Epithelial cell of esophagus (primary cell): Measurements from ENCODE around the gene CDYL.

Source experiments
- DNase-seq: peaks from one replicate; pipeline ENCODE4 v3.0.0; 2010; ENCODE audit warnings: low read depth
- H3K4me3 ChIP-seq: 2 replicates; pipeline ENCODE4 v1.5.1; 2011; ENCODE audit warnings: mild to moderate bottlenecking, low read length, control low read depth
- TF ChIP-seq, protein P1 (sequence below): IDR thresholded peaks from 2 replicates; pipeline ENCODE4 v1.5.1; 2011; ENCODE audit warnings: low read depth, mild to moderate bottlenecking, low read length, control low read depth, inconsistent platforms; ENCODE audit not compliant: insufficient read depth; ENCODE audit errors: missing control alignments

Gene CDYL

DNA sequence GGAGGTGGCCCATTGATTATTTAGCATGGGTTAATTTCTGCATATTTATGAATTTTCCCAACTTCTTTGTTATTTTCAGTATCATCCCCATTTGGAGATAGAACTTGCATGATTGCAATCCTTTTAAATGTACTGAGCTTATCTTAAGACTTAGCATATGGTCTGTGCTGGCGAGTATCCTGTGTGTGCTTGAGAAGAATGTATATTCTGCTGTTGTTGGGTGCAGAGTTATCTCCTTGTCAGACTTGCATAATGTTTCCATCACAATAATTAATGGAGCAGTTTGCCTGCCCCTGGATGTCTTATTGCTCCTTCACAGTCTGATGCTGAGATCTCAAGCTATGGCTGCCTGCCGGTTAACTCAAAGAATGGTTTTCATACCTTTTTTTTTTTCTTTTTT lies 112.6 kb downstream of the CDYL start:
- TF ChIP-seq, protein P1, sequence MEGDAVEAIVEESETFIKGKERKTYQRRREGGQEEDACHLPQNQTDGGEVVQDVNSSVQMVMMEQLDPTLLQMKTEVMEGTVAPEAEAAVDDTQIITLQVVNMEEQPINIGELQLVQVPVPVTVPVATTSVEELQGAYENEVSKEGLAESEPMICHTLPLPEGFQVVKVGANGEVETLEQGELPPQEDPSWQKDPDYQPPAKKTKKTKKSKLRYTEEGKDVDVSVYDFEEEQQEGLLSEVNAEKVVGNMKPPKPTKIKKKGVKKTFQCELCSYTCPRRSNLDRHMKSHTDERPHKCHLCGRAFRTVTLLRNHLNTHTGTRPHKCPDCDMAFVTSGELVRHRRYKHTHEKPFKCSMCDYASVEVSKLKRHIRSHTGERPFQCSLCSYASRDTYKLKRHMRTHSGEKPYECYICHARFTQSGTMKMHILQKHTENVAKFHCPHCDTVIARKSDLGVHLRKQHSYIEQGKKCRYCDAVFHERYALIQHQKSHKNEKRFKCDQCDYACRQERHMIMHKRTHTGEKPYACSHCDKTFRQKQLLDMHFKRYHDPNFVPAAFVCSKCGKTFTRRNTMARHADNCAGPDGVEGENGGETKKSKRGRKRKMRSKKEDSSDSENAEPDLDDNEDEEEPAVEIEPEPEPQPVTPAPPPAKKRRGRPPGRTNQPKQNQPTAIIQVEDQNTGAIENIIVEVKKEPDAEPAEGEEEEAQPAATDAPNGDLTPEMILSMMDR, result no peak
- no peak for DNase-seq
- H3K4me3 ChIP-seq, result no peak overlapping the region

DNA sequence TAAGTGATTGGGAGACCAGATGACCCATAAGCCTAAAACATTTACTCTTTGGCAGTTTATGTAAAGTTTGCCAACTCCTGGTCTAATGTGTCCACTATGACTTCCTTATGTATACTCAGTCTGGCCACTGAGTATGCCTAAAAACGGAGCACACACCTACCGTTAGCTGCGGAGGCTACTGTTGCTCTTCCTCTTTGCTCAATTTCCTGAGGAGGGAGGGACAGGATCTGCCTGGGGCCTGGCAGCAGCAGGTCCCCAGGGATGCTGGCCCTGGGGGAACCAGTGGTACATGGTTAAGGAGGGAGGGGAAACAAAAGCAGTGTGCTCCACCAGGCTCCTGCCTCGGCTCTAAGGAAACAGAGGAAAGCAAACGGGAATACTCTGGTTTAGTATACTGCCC lies 113.5 kb downstream of the CDYL start:
- no peak overlapping the region for H3K4me3 ChIP-seq
- no peak for DNase-seq

DNA sequence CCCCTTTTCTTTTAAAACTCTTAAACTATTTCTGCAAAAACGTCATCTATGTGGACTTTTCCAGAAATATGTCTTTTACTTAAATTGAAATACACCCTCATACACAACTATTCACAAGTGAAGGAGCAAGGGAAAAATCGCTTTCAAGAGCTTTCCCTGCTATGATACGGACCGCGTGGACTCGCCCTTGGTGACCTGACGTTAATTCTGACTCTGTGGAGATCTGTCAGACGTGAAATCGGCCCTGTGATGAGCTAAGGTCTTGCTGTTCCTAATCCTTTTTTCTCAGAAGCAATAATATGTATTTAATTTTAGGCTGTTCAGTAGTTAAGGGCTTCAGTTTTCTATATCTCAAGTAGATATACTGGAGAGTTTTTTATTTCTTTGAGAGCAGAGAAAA lies 114.0 kb downstream of the CDYL start:
- TF ChIP-seq, protein P1, result no peak
- no peak for DNase-seq
- no peak overlapping the region for H3K4me3 ChIP-seq

More for the DNA sequence above, 113.5 kb downstream of the CDYL start:
- TF ChIP-seq, protein P1, result no peak

DNA sequence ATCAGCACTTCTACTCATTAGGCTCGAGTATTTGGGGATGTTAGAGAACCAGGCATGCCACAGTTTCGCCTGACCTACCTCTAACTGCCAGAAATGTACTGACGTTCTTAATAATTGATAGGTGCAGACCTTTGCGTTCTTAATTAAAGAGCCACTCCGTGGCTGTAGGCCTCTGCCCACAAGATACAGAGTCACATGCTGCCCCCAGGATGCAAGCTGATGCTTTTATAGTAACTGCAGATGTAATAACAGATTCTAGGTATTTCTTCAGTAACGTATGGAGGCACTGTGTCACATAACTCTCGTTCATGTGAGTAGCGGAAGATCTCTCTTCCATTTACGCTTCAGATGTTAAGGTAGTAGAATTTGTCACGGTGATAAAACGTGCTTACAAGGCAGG lies 114.4 kb downstream of the CDYL start:
- TF ChIP-seq, protein P1, result no peak
- no peak for DNase-seq
- H3K4me3 ChIP-seq, result no peak overlapping the region

DNA sequence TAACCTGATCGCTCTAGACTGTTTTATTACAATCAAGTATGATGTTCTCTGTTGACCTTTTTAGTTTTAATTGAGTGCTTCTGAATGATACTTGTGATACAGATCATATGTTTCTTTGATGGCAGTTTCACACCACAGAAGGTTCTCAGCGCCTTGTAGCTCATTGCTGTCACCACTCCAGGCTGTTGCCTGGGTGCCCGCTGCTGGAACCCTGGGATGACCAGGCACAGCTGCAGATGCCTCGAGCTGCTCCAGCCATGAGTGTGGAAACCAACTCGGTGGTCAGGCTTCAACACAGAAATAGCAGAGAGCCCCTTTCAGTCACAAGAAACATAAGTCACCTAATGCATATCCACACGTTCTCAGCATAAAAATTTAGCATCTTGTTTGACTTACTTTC lies 114.9 kb downstream of the CDYL start:
- no peak for DNase-seq
- H3K4me3 ChIP-seq, result no peak overlapping the region
- TF ChIP-seq, protein P1, result no peak

DNA sequence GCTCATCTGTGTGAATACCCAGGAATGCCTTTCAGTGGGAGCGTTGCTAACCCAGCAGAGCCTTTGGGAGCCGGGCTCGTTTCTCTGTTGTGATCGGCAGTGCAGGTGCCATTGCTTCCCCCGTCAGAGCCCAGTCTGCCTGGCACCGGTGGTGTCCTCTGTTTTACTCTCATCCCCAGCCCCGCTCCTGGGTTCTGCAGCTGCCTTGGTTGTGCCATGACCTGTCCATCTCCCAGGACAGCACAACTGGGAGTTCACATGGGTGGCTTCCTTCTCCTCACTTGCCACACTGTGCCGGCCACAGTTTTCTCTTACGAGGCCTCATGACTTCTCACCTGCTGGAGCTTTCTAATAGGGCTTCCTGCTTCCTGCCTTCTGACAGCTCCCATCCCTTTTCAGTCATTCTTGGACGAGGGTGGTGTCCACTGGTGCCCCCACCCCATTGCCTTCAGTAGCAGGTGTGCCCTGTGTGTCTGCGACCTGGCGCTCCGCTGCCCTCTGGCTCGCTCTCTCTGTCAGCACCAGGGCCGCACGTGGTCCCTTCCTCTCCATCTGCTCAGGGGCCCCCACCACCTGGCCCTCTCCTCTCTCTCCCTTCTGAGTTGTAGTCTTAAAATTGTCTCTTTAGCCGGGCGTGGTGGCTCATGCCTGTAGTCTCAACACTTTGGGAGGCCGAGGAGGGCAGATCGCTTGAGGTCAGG lies 116.7 kb downstream of the CDYL start:
- no peak for DNase-seq
- TF ChIP-seq, protein P1, result no peak
- no peak overlapping the region for H3K4me3 ChIP-seq

DNA sequence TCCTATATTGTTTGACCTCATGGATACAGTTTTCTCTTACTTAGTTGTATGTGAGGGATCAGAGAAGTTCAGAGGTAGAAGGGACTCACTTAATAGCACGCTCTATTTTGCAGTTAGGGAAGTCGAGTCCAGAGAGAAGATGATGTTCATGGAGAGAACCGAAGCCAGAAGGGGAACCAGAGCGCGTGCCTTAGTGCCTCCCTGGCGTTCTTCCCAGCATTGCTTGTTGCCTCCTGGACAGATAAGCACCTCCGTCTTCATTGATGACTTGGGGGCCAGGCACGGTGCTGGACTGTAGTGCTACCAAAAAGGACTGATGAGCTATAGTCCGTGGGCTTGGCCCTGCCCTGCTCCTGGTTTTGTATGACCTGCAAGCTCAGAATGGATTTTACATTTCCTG lies 117.8 kb downstream of the CDYL start:
- H3K4me3 ChIP-seq, result no peak overlapping the region
- no peak for DNase-seq
- TF ChIP-seq, protein P1, result no peak
